H1 (cell line): ENCODE results near the gene NME3. TPM values are rescaled to one million over a fixed set of nuclear protein-coding genes. Genes with fewer than 3 reads are reported as not detected.
A peak's percentile ranks its signal among the peaks of the same experiment; 100 is the strongest.

Experiments used
- CTCF ChIA-PET: fragments of 300-600 bp; sonication (Branson Sonifier 250); formaldehyde crosslinking; loops from one replicate; lab custom pipeline; 2021; ENCODE audit not compliant: partially characterized antibody; lab: Charles Lee
- POLR2A ChIA-PET: fragments of 300-600 bp; sonication (Branson Sonifier 250); formaldehyde crosslinking; loops from one replicate; lab custom pipeline; 2021; ENCODE audit warnings: inconsistent platforms; ENCODE audit not compliant: partially characterized antibody; lab: Charles Lee
- DNase-seq, 2 experiments: peaks; one replicate each; pipeline versions ENCODE4 v3.0.0 to v3.0.0-alpha.2; 2010 to 2022; ENCODE audit warnings: low spot score in 2 of 2, low read depth in 1 of 2, mixed read lengths in 1 of 2
- FAIRE-seq: peaks from 2 replicates; lab custom pipeline; 2011; peaks lifted over from hg19 to GRCh38; lab: Jason Lieb, UNC
- H2AFZ ChIP-seq: 2 replicates; pipeline ENCODE4 v1.8.1; 2012; ENCODE audit warnings: low read length, inconsistent platforms
- H2AK5ac ChIP-seq: 2 replicates; pipeline ENCODE4 v1.6.1; 2013; ENCODE audit warnings: low read depth, low read length
- H2BK120ac ChIP-seq: replicated peaks from 2 replicates; pipeline ENCODE3; 2013; ENCODE audit warnings: low read depth, low read length, inconsistent platforms
- H2BK12ac ChIP-seq: 2 replicates; pipeline ENCODE4 v1.6.1; 2013; ENCODE audit warnings: low read depth, low read length
- H2BK15ac ChIP-seq: 2 replicates; pipeline ENCODE4 v1.6.1; 2013; ENCODE audit warnings: low read length
- H2BK20ac ChIP-seq: 2 replicates; pipeline ENCODE4 v1.6.1; 2013; ENCODE audit warnings: low read length
- H2BK5ac ChIP-seq: 2 replicates; pipeline ENCODE4 v1.6.1; 2013; ENCODE audit warnings: low read depth, low read length
- H3K14ac ChIP-seq: 2 replicates; pipeline ENCODE4 v1.6.1; 2013; ENCODE audit warnings: inconsistent platforms; ENCODE audit not compliant: insufficient read length
- H3K18ac ChIP-seq: 2 replicates; pipeline ENCODE4 v1.6.1; 2013; ENCODE audit warnings: low read length; ENCODE audit errors: extremely low read depth
- H3K23ac ChIP-seq: 2 replicates; pipeline ENCODE4 v1.6.1; 2013; ENCODE audit warnings: inconsistent platforms; ENCODE audit not compliant: insufficient read length
- H3K23me2 ChIP-seq: 2 replicates; pipeline ENCODE4 v1.6.1; 2013; ENCODE audit warnings: low read depth, low read length
- H3K27ac ChIP-seq: 2 replicates; pipeline ENCODE4 v1.6.1; 2011; ENCODE audit warnings: low read depth, low read length, inconsistent platforms
- H3K27me3 ChIP-seq, 4 experiments: replicated peaks in 1 of 4; 1 replicate in 1 of 4; 2 replicates in 3 of 4; pipeline versions ENCODE4 v1.6.1 to v1.8.1; 2011 to 2013; ENCODE audit warnings: low read length in 3 of 4, mild to moderate bottlenecking in 3 of 4, inconsistent platforms in 2 of 4, mixed read lengths in 2 of 4, moderate library complexity in 1 of 4; ENCODE audit not compliant: control insufficient read depth in 3 of 4, insufficient read depth in 3 of 4; ENCODE audit errors: extremely low read depth in 1 of 4
- H3K36me3 ChIP-seq, 4 experiments: 2 replicates each; pipeline versions ENCODE4 v1.6.1 to v1.8.1; 2011 to 2013; ENCODE audit warnings: mild to moderate bottlenecking in 4 of 4, low read length in 3 of 4, moderate library complexity in 2 of 4, control low read depth in 1 of 4, inconsistent platforms in 1 of 4; ENCODE audit not compliant: insufficient read depth in 4 of 4, control insufficient read depth in 2 of 4
- H3K4ac ChIP-seq: replicated peaks from 2 replicates; pipeline ENCODE3; 2013; ENCODE audit warnings: low read length, low read depth, mixed read lengths, inconsistent platforms; ENCODE audit not compliant: insufficient read length
- H3K4me1 ChIP-seq, 4 experiments: replicated peaks in 1 of 4; 1 replicate in 1 of 4; 2 replicates in 3 of 4; pipeline versions ENCODE4 v1.6.1 to v1.8.1; 2011 to 2013; ENCODE audit warnings: low read length in 3 of 4, inconsistent platforms in 2 of 4, mixed read lengths in 1 of 4; ENCODE audit not compliant: insufficient read depth in 4 of 4, control insufficient read depth in 3 of 4
- H3K4me2 ChIP-seq, 2 experiments: 2 replicates each; pipeline versions ENCODE4 v1.6.1 to v1.8.1; 2011 to 2013; ENCODE audit warnings: low read depth in 2 of 2, low read length in 2 of 2, control low read depth in 1 of 2, inconsistent platforms in 1 of 2, mild to moderate bottlenecking in 1 of 2; ENCODE audit not compliant: insufficient read depth in 1 of 2
- H3K4me3 ChIP-seq, 4 experiments: fragments of 200-600, 300-600 bp in 1 of 4; sonication (generic), shearing (Covaris generic), sonication (Bioruptor Twin) in 1 of 4; 2 replicates each; pipeline versions ENCODE4 v1.5.1 to v1.8.1; 2011 to 2016; ENCODE audit warnings: low read length in 4 of 4, low read depth in 3 of 4, control low read depth in 2 of 4, inconsistent platforms in 2 of 4, mild to moderate bottlenecking in 2 of 4, mixed read lengths in 1 of 4, moderate library complexity in 1 of 4; ENCODE audit not compliant: insufficient read depth in 2 of 4; ENCODE audit errors: extremely low read depth in 1 of 4
- H3K56ac ChIP-seq: replicated peaks from 2 replicates; pipeline ENCODE3; 2013; ENCODE audit warnings: low read depth, mild to moderate bottlenecking, mixed read lengths, low read length, inconsistent platforms; ENCODE audit not compliant: insufficient read length
- H3K79me1 ChIP-seq: 2 replicates; pipeline ENCODE4 v1.6.1; 2013; ENCODE audit warnings: low read depth, low read length, control low read depth
- H3K79me2 ChIP-seq, 2 experiments: 2 replicates each; pipeline versions ENCODE4 v1.6.1 to v1.8.1; 2012 to 2013; ENCODE audit warnings: low read length in 2 of 2, mild to moderate bottlenecking in 2 of 2, inconsistent platforms in 1 of 2; ENCODE audit not compliant: insufficient read depth in 2 of 2, control insufficient read depth in 1 of 2
- H3K9ac ChIP-seq, 4 experiments: replicated peaks in 1 of 4; 1 replicate in 1 of 4; 2 replicates in 3 of 4; pipeline versions ENCODE4 v1.6.1 to v1.8.1; 2011 to 2013; ENCODE audit warnings: low read depth in 3 of 4, low read length in 3 of 4, control low read depth in 2 of 4, mild to moderate bottlenecking in 2 of 4, moderate library complexity in 2 of 4, inconsistent platforms in 1 of 4; ENCODE audit errors: extremely low read depth in 1 of 4
- H3K9me3 ChIP-seq, 2 experiments: 2 replicates each; pipeline versions ENCODE4 v1.6.1 to v1.8.1; 2012 to 2013; ENCODE audit warnings: mild to moderate bottlenecking in 2 of 2, moderate library complexity in 2 of 2, control low read depth in 1 of 2, inconsistent platforms in 1 of 2, low read depth in 1 of 2, low read length in 1 of 2, mixed read lengths in 1 of 2; ENCODE audit not compliant: insufficient read depth in 2 of 2
- H4K20me1 ChIP-seq, 2 experiments: replicated peaks in 1 of 2; 2 replicates each; pipeline versions ENCODE3 to v1.8.1; 2011 to 2013; ENCODE audit warnings: inconsistent platforms in 2 of 2, low read length in 2 of 2, mild to moderate bottlenecking in 1 of 2; ENCODE audit not compliant: insufficient read depth in 2 of 2, control insufficient read depth in 1 of 2
- H4K5ac ChIP-seq: 2 replicates; pipeline ENCODE4 v1.6.1; 2013; ENCODE audit warnings: low read length, low read depth, mixed read lengths, inconsistent platforms; ENCODE audit not compliant: insufficient read length
- H4K8ac ChIP-seq: 2 replicates; pipeline ENCODE4 v1.8.0; 2013; ENCODE audit warnings: mild to moderate bottlenecking, moderate library complexity, low read length, inconsistent platforms; ENCODE audit not compliant: insufficient read depth; ENCODE audit errors: extremely low read depth
- H4K91ac ChIP-seq: replicated peaks from 2 replicates; pipeline ENCODE3; 2013; ENCODE audit warnings: low read length, mixed read lengths, inconsistent platforms; ENCODE audit not compliant: insufficient read length
- ASH2L ChIP-seq: fragments of 200-600, 300-600 bp; sonication (generic); IDR thresholded peaks from one replicate; pipeline ENCODE4 v1.7.1; 2017; ENCODE audit warnings: low read length
- ATF2 ChIP-seq: IDR thresholded peaks from 2 replicates; pipeline ENCODE4 v1.6.1; 2012; ENCODE audit warnings: low read length, inconsistent platforms
- BCL11A ChIP-seq, 2 experiments: IDR thresholded peaks; one replicate each; pipeline ENCODE4 v1.6.1; 2011; ENCODE audit warnings: low read depth in 2 of 2, low read length in 2 of 2, mild to moderate bottlenecking in 2 of 2
- CBX5 ChIP-seq: fragments of 300-800, 300-1000 bp; sonication (generic); IDR thresholded peaks from 2 replicates; pipeline ENCODE4 v1.7.1; 2016; ENCODE audit warnings: antibody characterized with exemption, low read length, low read depth
- CTBP2 ChIP-seq: IDR thresholded peaks from 2 replicates; pipeline ENCODE4 v1.7.0; 2011; ENCODE audit warnings: borderline replicate concordance, mild to moderate bottlenecking, moderate library complexity, mixed read lengths, low read length; ENCODE audit not compliant: insufficient read depth, insufficient read length
- E2F6 ChIP-seq: IDR thresholded peaks from 2 replicates; pipeline ENCODE4 v1.6.1; 2012; ENCODE audit warnings: inconsistent platforms
- EGR1 ChIP-seq: IDR thresholded peaks from 2 replicates; pipeline ENCODE4 v1.6.1; 2011; ENCODE audit warnings: low read depth, low read length, borderline replicate concordance
- HDAC2 ChIP-seq, 2 experiments: fragments of 300-600 bp in 1 of 2; sonication (generic) in 1 of 2; IDR thresholded peaks; 2 replicates each; pipeline ENCODE4 v1.6.1; 2011 to 2012; ENCODE audit warnings: low read depth in 2 of 2, low read length in 2 of 2, mild to moderate bottlenecking in 2 of 2, moderate library complexity in 2 of 2, borderline replicate concordance in 1 of 2, inconsistent platforms in 1 of 2
- NANOG ChIP-seq: IDR thresholded peaks from 2 replicates; pipeline ENCODE4 v1.6.1; 2011; ENCODE audit warnings: low read length, low read depth, mild to moderate bottlenecking, inconsistent platforms; ENCODE audit not compliant: insufficient read depth, poor library complexity, severe bottlenecking
- POLR2A ChIP-seq, 2 experiments: IDR thresholded peaks; 1 replicate in 1 of 2; 2 replicates in 1 of 2; pipeline ENCODE4 v1.6.1; 2011; ENCODE audit warnings: low read depth in 2 of 2, low read length in 2 of 2, mild to moderate bottlenecking in 2 of 2; ENCODE audit errors: control extremely low read depth in 1 of 2
- TCF12 ChIP-seq: IDR thresholded peaks from 2 replicates; pipeline ENCODE4 v1.6.1; 2011; ENCODE audit warnings: low read depth, mild to moderate bottlenecking, low read length
- WGBS, 2 experiments: shearing (Covaris generic) in 1 of 2; methylation state at CpG; one replicate each; pipeline versions ENCODE4 v1.1.6 to v1.1.7; 2013 to 2015; ENCODE audit warnings: low lambda C conversion rate in 2 of 2, mixed read lengths in 2 of 2, inconsistent platforms in 1 of 2, low coverage in 1 of 2, missing lambda C conversion rate in 1 of 2; ENCODE audit not compliant: insufficient replicate concordance in 2 of 2, insufficient coverage in 1 of 2, insufficient read length in 1 of 2; ENCODE audit errors: extremely low coverage in 1 of 2, missing lambda C conversion rate in 1 of 2; 5-methylcytosine and 5-hydroxymethylcytosine counted together
- polyA plus RNA-seq, 7 experiments: library from polyadenylated mRNA; depleted of rRNA in 3 of 7; stranded (reverse) in 5 of 7; unstranded in 2 of 7; fragments of >200 nt in 5 of 7; fragments of 200-250 nt in 2 of 7; gene quantifications; 1 replicate in 5 of 7; 2 replicates in 1 of 7; 4 replicates in 1 of 7; pipeline versions ENCODE4 v1.2.1 to v1.2.3, GENCODE V29; 2011 to 2013; ENCODE audit warnings: missing spikeins in 2 of 7, mixed read lengths in 2 of 7
- total RNA-seq: library from RNA; stranded (reverse); fragmentation: NEBNext Ultra II Directional; extraction: Animal tissue kit (Norgen Biotek cat#: 25700); gene quantifications from 2 replicates; pipeline ENCODE4 v1.2.1, GENCODE V29; 2021

Gene NME3
- total and polyA plus RNA-seq, 2 of the 8 experiments (the other 6 are each of a cell fraction or from before 2014, with no cell fraction given) = 72.5 to 163 TPM

GRCh38 chr16:1774448-1774780 lies 3.1 kb upstream of the NME3 start:
- no peaks in the 10 kb centered on the region for H3K27me3 ChIP-seq
- no peak overlapping the region for H3K23ac ChIP-seq
- no peak overlapping the region for H3K18ac ChIP-seq
- H3K4me2 ChIP-seq = peak overlapping the region; percentile 70 to 90
- H4K8ac ChIP-seq = peak overlapping the region; percentile 79; the same call in 1 of the 2 replicates
- no peak overlapping the region for H3K27ac ChIP-seq
- peaks cover 6% of the 10 kb centered on the region for H3K79me1 ChIP-seq
- H2AK5ac ChIP-seq = 0 out of 2 replicates have a peak overlapping the region, but pooled peaks have one; percentile 40
- WGBS, 2 experiments = 86% methylated on average over 6 of the region's 7 CpGs; no CpG with 5 or more reads in 1 of the 2 experiments
- no peaks in the 10 kb centered on the region for H3K9me3 ChIP-seq
- no peak overlapping the region for H3K9ac ChIP-seq
- no peak overlapping the region for H3K56ac ChIP-seq
- DNase-seq (no peak), FAIRE-seq (no peak)
- peaks cover 17% of the 10 kb centered on the region for H3K23me2 ChIP-seq
- ChIA-PET POLR2A (interaction anchor here (0.7 to 13.5 kb wide), 9 partner anchors 5 to 190 kb away, joined by 3 to 246 read pairs (median 7); partner anchors contain the start of genes EME2, JPT2, MRPS34 and NME3), CTCF (interaction anchor here (0.6 to 2.7 kb wide), 11 partner anchors 9 to 49 kb away, joined by 3 to 13 read pairs (median 4); partner anchors contain the start of genes IGFALS, NUBP2 and SPSB3)
- no peak overlapping the region for H3K14ac ChIP-seq
- H4K91ac ChIP-seq = no peak overlapping the region
- peaks cover 0 to 12% (median 10%) of the 10 kb centered on the region in 4 experiments; a peak in 5 of 7 replicates for H3K4me1 ChIP-seq
- no peak overlapping the region for H2BK12ac ChIP-seq
- peaks cover 0 to 15% of the 10 kb centered on the region in 2 experiments; a peak in 1 of 4 replicates for H3K79me2 ChIP-seq
- H2AFZ ChIP-seq = no peak overlapping the region
- H4K20me1 ChIP-seq = peaks cover 0 to 28% of the 10 kb centered on the region in 2 experiments
- no peak overlapping the region for H2BK15ac ChIP-seq
- H2BK5ac ChIP-seq = no peak overlapping the region
- H2BK20ac ChIP-seq = no peak overlapping the region
- H2BK120ac ChIP-seq = no peak overlapping the region
- H3K4me3 ChIP-seq = peak overlapping the region in 2 of 4 experiments; percentile 82 to 91; a peak in 2 of 8 replicates
- peaks cover 0 to 23% (median 8%) of the 10 kb centered on the region in 4 experiments; a peak in 5 of 8 replicates for H3K36me3 ChIP-seq
- no peak overlapping the region for H4K5ac ChIP-seq
- no peak overlapping the region for H3K4ac ChIP-seq
- TF ChIP-seq CBX5 (no peak), E2F6 (no peak), POLR2A (IDR thresholded peaks at IDR 0.05; ENCODE audit: control extremely low read depth in 1 of 2, low read depth in 2 of 2, low read length in 2 of 2) (no peak), NANOG (no peak), BCL11A (IDR thresholded peaks at IDR 0.05; ENCODE audit: low read depth in 2 of 2, low read length in 2 of 2) (no peak), CTBP2 (no peak), ASH2L (no peak), ATF2 (no peak), HDAC2 (IDR thresholded peaks at IDR 0.05; ENCODE audit: borderline replicate concordance in 1 of 2, low read depth in 2 of 2, low read length in 2 of 2) (no peak), EGR1 (no peak), TCF12 (no peak)
